ENCODE results near the gene EMP3.

The EMP3 gene

DNA sequence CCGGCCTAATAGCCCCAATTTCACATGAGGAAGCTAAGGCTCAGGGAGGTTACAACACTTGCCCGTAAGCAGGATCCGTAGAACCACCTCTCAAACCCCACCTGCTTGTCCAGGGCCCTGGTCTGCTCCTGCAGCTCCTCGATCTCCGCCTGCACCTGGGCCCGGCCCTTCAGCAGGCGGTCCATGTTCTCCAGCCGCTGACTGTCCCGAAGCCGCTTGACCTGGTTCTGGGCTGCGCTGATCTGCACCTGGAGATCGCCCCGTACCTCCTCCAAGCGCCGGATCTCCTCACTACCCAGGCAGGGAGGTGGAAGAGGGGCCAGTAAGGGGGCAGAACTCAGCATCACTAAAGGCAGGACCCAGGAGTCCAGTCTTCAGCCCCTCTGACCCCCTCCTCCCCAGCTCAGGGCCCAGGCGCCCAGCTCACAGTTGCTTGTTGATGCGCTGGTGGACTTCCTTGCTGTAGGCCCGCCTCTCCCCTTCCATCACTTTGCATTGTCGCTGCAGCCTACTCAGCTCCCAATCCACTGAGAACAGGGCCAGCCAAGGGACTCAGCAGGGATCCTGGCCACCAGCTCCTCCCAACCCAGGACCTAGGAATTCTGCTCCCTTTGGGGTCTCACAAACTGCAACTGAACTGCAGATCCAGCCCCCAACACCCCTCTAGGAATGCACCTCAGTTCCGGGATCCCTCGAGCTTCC, 6.9 kb upstream of the EMP3 start:
- H3K4me1 ChIP-seq (ENCODE audit: insufficient read depth, low read length): peaks cover 18% of the 10 kb centered on the region
- no peaks in the 10 kb centered on the region for H3K9me3 ChIP-seq (ENCODE audit: low read length)
- H3K27ac ChIP-seq (ENCODE audit: low read depth, low read length): no peak overlapping the region
- H3K36me3 ChIP-seq (ENCODE audit: insufficient read depth, low read length): no peaks in the 10 kb centered on the region
- no peak overlapping the region for H3K4me3 ChIP-seq (ENCODE audit: low read depth in 1 of 2, low read length in 2 of 2)
- H3K9ac ChIP-seq (ENCODE audit: low read length): no peak overlapping the region
- no peaks in the 10 kb centered on the region for H3K27me3 ChIP-seq (ENCODE audit: control insufficient read depth in 1 of 2, insufficient read depth in 2 of 2, low read length in 2 of 2)

- H3K9ac ChIP-seq (ENCODE audit: low read length): no peak overlapping the region
- H3K36me3 ChIP-seq (ENCODE audit: insufficient read depth, low read length): no peaks in the 10 kb centered on the region
- H3K27ac ChIP-seq (ENCODE audit: low read depth, low read length): peak overlapping the region; percentile 6
- no peaks in the 10 kb centered on the region for H3K27me3 ChIP-seq (ENCODE audit: control insufficient read depth in 1 of 2, insufficient read depth in 2 of 2, low read length in 2 of 2)
- no peaks in the 10 kb centered on the region for H3K9me3 ChIP-seq (ENCODE audit: low read length)
- H3K4me1 ChIP-seq (ENCODE audit: insufficient read depth, low read length): peaks cover 24% of the 10 kb centered on the region
- H3K4me3 ChIP-seq (ENCODE audit: low read depth in 1 of 2, low read length in 2 of 2): no peak overlapping the region
These were observed 5.5 kb upstream of the EMP3 start for GRCh38 chr19:48319647-48320541.

DNA sequence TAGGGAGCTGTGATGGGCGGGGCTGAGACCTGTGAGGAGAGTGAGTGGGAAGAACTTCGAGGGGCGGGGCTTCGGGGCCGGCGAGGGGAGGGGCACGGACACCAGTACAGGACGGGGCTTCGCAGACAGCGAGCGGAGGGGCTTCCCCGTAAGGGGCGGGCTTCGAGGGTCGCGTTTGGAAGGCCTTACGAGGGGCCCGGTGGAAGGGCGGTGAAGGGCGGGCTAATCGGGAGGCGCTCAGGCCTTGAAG, 4.1 kb upstream of the EMP3 start:
- H3K4me1 ChIP-seq (ENCODE audit: insufficient read depth, low read length): peaks cover 29% of the 10 kb centered on the region
- no peaks in the 10 kb centered on the region for H3K9me3 ChIP-seq (ENCODE audit: low read length)
- peak overlapping the region; percentile 24 to 66 for H3K4me3 ChIP-seq (ENCODE audit: low read depth in 1 of 2, low read length in 2 of 2)
- no peaks in the 10 kb centered on the region for H3K27me3 ChIP-seq (ENCODE audit: control insufficient read depth in 1 of 2, insufficient read depth in 2 of 2, low read length in 2 of 2)
- peak overlapping the region; percentile 96 for H3K27ac ChIP-seq (ENCODE audit: low read depth, low read length)
- no peaks in the 10 kb centered on the region for H3K36me3 ChIP-seq (ENCODE audit: insufficient read depth, low read length)
- H3K9ac ChIP-seq (ENCODE audit: low read length): peak overlapping the region; percentile 53

- no peaks in the 10 kb centered on the region for H3K27me3 ChIP-seq (ENCODE audit: control insufficient read depth in 1 of 2, insufficient read depth in 2 of 2, low read length in 2 of 2)
- H3K4me1 ChIP-seq (ENCODE audit: insufficient read depth, low read length): peaks cover 35% of the 10 kb centered on the region
- no peaks in the 10 kb centered on the region for H3K9me3 ChIP-seq (ENCODE audit: low read length)
- peak overlapping the region; percentile 96 for H3K27ac ChIP-seq (ENCODE audit: low read depth, low read length)
- H3K9ac ChIP-seq (ENCODE audit: low read length): peak overlapping the region; percentile 57
- H3K36me3 ChIP-seq (ENCODE audit: insufficient read depth, low read length): no peaks in the 10 kb centered on the region
- H3K4me3 ChIP-seq (ENCODE audit: low read depth in 1 of 2, low read length in 2 of 2): peak overlapping the region; percentile 25 to 66
These were observed 3.4 kb upstream of the EMP3 start for GRCh38 chr19:48321622-48322591.

GRCh38 chr19:48329167-48329891, 4.0 kb downstream of the EMP3 start:
- peaks cover 17% of the 10 kb centered on the region for H3K36me3 ChIP-seq (ENCODE audit: insufficient read depth, low read length)
- H3K9me3 ChIP-seq (ENCODE audit: low read length): no peaks in the 10 kb centered on the region
- no peak overlapping the region for H3K9ac ChIP-seq (ENCODE audit: low read length)
- peaks cover 62% of the 10 kb centered on the region for H3K4me1 ChIP-seq (ENCODE audit: insufficient read depth, low read length)
- H3K4me3 ChIP-seq (ENCODE audit: low read depth in 1 of 2, low read length in 2 of 2): peak overlapping the region in 1 of 2 donors; percentile 17
- H3K27ac ChIP-seq (ENCODE audit: low read depth, low read length): peak overlapping the region; percentile 45
- no peaks in the 10 kb centered on the region for H3K27me3 ChIP-seq (ENCODE audit: control insufficient read depth in 1 of 2, insufficient read depth in 2 of 2, low read length in 2 of 2)

GRCh38 chr19:48330012-48330681, 4.8 kb downstream of the EMP3 start:
- peak overlapping the region; percentile 45 for H3K27ac ChIP-seq (ENCODE audit: low read depth, low read length)
- no peak overlapping the region for H3K9ac ChIP-seq (ENCODE audit: low read length)
- peak overlapping the region in 1 of 2 donors; percentile 17 for H3K4me3 ChIP-seq (ENCODE audit: low read depth in 1 of 2, low read length in 2 of 2)
- H3K4me1 ChIP-seq (ENCODE audit: insufficient read depth, low read length): peaks cover 54% of the 10 kb centered on the region
- H3K27me3 ChIP-seq (ENCODE audit: control insufficient read depth in 1 of 2, insufficient read depth in 2 of 2, low read length in 2 of 2): no peaks in the 10 kb centered on the region
- H3K9me3 ChIP-seq (ENCODE audit: low read length): no peaks in the 10 kb centered on the region
- H3K36me3 ChIP-seq (ENCODE audit: insufficient read depth, low read length): peaks cover 17% of the 10 kb centered on the region

DNA sequence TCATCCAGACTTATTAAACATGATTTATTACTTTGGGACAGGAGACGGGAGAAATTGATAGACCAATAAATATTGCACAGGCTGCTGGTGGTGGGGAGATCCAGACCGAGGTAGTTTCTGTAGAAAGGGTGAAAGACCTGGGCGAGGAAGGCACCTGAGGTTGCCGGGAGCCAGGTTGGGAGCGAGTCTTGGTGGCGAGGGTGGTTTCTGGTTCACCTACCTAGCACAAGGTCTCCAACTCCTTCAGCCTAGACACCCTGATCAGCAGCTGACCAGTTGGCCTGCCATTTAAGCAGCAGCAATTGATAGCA, 7.0 kb downstream of the EMP3 start:
- no peaks in the 10 kb centered on the region for H3K27me3 ChIP-seq (ENCODE audit: control insufficient read depth in 1 of 2, insufficient read depth in 2 of 2, low read length in 2 of 2)
- peaks cover 43% of the 10 kb centered on the region for H3K4me1 ChIP-seq (ENCODE audit: insufficient read depth, low read length)
- H3K36me3 ChIP-seq (ENCODE audit: insufficient read depth, low read length): peaks cover 16% of the 10 kb centered on the region
- no peak overlapping the region for H3K9ac ChIP-seq (ENCODE audit: low read length)
- no peaks in the 10 kb centered on the region for H3K9me3 ChIP-seq (ENCODE audit: low read length)
- H3K27ac ChIP-seq (ENCODE audit: low read depth, low read length): peak overlapping the region; percentile 90
- H3K4me3 ChIP-seq (ENCODE audit: low read depth in 1 of 2, low read length in 2 of 2): peak overlapping the region in 1 of 2 donors; percentile 61

DNA sequence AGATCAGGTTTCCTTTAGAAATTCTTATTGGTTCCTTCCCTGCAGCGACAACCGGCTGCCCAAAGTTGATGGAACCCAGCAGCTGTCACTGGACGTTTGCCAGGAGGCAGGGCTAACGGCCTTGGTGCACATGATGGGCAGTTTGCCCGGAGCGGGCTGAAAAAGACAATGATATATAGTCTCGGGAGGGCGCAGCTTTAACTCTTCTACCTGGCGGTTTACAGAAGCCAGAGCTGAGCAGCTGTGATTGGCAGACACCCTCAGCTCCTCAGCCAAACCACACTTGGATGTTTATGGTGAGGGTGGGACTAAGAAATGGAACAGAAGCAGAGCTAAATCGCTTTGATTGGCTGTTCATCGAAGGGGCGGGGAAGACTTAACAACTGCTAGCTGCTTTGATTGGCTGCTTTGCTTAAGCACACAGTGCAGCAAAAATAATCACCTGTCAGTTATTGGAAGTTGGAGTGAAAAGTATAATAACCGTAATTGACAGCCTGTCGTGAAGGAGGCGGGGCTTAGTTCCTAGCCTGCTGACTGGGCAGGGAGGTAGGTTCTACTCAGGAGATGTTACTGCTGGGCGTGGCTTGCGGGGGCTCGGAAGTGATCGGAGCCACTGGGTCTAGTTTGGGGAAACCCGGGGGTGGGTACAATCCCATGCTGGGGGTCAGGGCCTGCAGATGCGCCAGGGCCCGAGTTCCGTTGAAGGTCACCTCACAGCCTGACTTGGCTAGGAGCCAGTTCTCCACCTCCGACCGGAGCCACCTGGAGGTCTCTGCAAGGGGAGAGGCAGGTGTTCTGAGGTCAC, 7.5 kb downstream of the EMP3 start:
- H3K27ac ChIP-seq (ENCODE audit: low read depth, low read length): peak overlapping the region; percentile 90
- H3K4me3 ChIP-seq (ENCODE audit: low read depth in 1 of 2, low read length in 2 of 2): peak overlapping the region; percentile 44 to 61
- peak overlapping the region; percentile 66 for H3K9ac ChIP-seq (ENCODE audit: low read length)
- peaks cover 11% of the 10 kb centered on the region for H3K36me3 ChIP-seq (ENCODE audit: insufficient read depth, low read length)
- no peaks in the 10 kb centered on the region for H3K9me3 ChIP-seq (ENCODE audit: low read length)
- no peaks in the 10 kb centered on the region for H3K27me3 ChIP-seq (ENCODE audit: control insufficient read depth in 1 of 2, insufficient read depth in 2 of 2, low read length in 2 of 2)
- peaks cover 38% of the 10 kb centered on the region for H3K4me1 ChIP-seq (ENCODE audit: insufficient read depth, low read length)

DNA sequence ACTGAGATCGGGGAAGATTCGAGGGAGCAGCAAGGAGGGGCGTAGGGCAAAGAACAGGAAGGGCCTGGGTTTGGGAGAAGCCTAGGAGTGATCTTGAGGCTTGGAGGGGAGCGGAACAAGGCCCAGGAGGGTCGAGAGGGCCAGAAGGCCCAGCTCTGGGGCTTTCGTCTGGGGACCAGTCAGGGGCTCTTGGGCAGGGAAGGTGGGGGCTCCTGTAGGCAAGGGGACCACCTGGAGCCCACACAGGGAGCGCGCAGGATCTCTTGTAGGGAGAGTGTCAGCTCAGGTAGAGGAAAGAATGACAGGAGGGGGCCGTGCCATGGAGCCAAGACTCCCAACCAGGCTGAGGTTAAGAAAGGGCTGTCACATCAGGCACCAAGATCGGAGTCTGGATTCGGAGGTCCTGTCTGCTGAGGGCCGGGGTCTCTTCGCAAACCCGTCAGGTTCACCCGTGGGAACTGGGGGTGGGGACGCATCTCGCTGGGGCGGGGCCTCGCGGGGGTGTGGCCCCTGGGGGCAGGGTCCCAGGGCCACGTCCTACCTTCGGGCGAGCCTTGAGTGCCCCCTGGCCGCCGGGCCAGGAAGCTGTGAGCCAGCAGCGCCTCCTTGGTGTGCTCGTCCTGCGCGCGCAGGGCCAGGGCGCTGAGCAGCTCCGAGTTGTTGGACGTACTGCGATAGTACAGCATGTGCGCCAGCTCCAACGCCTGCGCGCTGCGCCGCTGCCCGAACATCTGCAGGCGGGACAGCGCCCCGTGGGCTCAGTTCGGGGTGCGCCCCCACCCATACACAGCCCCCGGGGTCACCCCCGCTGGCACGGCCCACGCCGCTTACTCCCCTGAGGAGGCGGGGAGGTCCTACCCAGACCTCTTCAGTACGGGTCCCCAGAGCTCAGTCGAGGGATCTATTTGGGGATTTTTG, 8.4 kb downstream of the EMP3 start:
- Histone ChIP-seq H3K9ac (ENCODE audit: low read length) (peak overlapping the region; percentile 66), H3K4me3 (ENCODE audit: low read depth in 1 of 2, low read length in 2 of 2) (peak overlapping the region; percentile 44 to 61), H3K27ac (ENCODE audit: low read depth, low read length) (peak overlapping the region; percentile 90), H3K27me3 (ENCODE audit: control insufficient read depth in 1 of 2, insufficient read depth in 2 of 2, low read length in 2 of 2) (no peaks in the 10 kb centered on the region), H3K36me3 (ENCODE audit: insufficient read depth, low read length) (peaks cover 11% of the 10 kb centered on the region), H3K9me3 (ENCODE audit: low read length) (no peaks in the 10 kb centered on the region), H3K4me1 (ENCODE audit: insufficient read depth, low read length) (peaks cover 38% of the 10 kb centered on the region)
